ENCODE measurements around the gene VDR.
"Not testable (repeated sequence)": the region's sequence is repeated elsewhere in the genome, so short reads cannot be mapped to it uniquely, and the experiment has no call there.

Gene VDR

GRCh38 chr12:47818007-47818376 lies 86.8 kb downstream of the VDR start:
- no peak for TF ChIP-seq ZFX (IDR thresholded peaks at IDR 0.05)
- no peak for TF ChIP-seq CTCF (conservative IDR thresholded peaks at IDR 0.05)
- no peak overlapping the region for H3K27ac ChIP-seq

- no peak for TF ChIP-seq CTCF (conservative IDR thresholded peaks at IDR 0.05)
- TF ChIP-seq ZFX (IDR thresholded peaks at IDR 0.05): no peak
- H3K27ac ChIP-seq: no peak overlapping the region
These were observed 87.4 kb downstream of the VDR start for GRCh38 chr12:47817272-47818006.

GRCh38 chr12:47816403-47817271 lies 88.2 kb downstream of the VDR start:
- H3K27ac ChIP-seq: no peak overlapping the region
- TF ChIP-seq ZFX (IDR thresholded peaks at IDR 0.05): no peak
- no peak for TF ChIP-seq CTCF (conservative IDR thresholded peaks at IDR 0.05)

- H3K27ac ChIP-seq: not testable (repeated sequence)
These were observed 89.3 kb downstream of the VDR start for GRCh38 chr12:47815447-47815846.

- TF ChIP-seq CTCF (conservative IDR thresholded peaks at IDR 0.05) (no peak), ZFX (IDR thresholded peaks at IDR 0.05) (no peak)
- no peak overlapping the region for H3K27ac ChIP-seq
These were observed 90.1 kb downstream of the VDR start for GRCh38 chr12:47814539-47815170.

- H3K27ac ChIP-seq: no peak overlapping the region
- TF ChIP-seq CTCF (conservative IDR thresholded peaks at IDR 0.05): no peak
- TF ChIP-seq ZFX (IDR thresholded peaks at IDR 0.05): no peak
These were observed 91.1 kb downstream of the VDR start for GRCh38 chr12:47813511-47814196.

GRCh38 chr12:47812797-47813510 lies 91.8 kb downstream of the VDR start:
- no peak overlapping the region for H3K27ac ChIP-seq
- TF ChIP-seq ZFX (IDR thresholded peaks at IDR 0.05) (no peak), CTCF (conservative IDR thresholded peaks at IDR 0.05) (no peak)

All from C4-2B (cell line).